ENCODE results near the gene NKX1-1.

DNA sequence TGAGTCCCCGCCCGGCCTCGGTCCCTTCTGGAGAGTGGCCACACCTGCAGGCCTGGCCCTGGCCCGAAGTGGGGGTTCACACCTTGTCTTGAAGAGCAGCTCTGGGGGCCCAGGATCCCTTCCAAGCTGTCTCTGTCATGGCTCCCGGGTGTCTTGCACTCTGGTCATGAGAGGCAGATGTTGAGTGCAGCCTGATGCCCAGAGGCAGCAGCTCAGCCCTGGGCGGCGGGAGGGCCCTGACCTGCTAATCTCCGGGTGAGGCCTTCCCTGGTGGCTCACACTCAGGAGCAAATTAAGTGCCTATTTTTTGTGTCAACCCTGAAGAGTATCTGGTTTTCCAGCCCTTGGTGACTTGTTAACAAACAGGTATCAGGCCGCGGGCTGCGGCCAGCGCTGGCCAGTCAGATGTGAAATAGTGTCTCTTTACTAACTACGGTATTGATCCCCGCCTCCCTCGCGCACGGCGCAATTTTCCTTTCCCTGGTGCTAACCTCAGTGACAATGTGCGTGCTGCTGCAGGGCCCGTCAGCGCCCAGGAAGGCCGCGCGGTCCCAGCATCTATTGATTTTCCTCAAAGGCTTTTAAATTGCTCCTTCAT, 24.2 kb downstream of the NKX1-1 start:
- TF ChIP-seq, protein P1, sequence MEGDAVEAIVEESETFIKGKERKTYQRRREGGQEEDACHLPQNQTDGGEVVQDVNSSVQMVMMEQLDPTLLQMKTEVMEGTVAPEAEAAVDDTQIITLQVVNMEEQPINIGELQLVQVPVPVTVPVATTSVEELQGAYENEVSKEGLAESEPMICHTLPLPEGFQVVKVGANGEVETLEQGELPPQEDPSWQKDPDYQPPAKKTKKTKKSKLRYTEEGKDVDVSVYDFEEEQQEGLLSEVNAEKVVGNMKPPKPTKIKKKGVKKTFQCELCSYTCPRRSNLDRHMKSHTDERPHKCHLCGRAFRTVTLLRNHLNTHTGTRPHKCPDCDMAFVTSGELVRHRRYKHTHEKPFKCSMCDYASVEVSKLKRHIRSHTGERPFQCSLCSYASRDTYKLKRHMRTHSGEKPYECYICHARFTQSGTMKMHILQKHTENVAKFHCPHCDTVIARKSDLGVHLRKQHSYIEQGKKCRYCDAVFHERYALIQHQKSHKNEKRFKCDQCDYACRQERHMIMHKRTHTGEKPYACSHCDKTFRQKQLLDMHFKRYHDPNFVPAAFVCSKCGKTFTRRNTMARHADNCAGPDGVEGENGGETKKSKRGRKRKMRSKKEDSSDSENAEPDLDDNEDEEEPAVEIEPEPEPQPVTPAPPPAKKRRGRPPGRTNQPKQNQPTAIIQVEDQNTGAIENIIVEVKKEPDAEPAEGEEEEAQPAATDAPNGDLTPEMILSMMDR (IDR thresholded peaks at IDR 0.05; ENCODE audit: borderline replicate concordance, extremely low read depth, low read length, poor library complexity, severe bottlenecking) = no peak
- TF ChIP-seq EZH2 (IDR thresholded peaks at IDR 0.05; ENCODE audit: borderline replicate concordance, low read depth, low read length, severe bottlenecking) = no peak
